Type B pancreatic cell (in vitro differentiated cells): Measurements from ENCODE around the gene ZBTB44. TPM values are rescaled to one million over a fixed set of nuclear protein-coding genes. Genes with fewer than 3 reads are reported as not detected.

Experiments
- DNase-seq: peaks from one replicate; pipeline ENCODE4 v3.0.0; 2021; ENCODE audit warnings: mixed read lengths; ENCODE audit not compliant: unreplicated experiment; ENCODE audit errors: extremely low spot score
- H3K27ac Mint-ChIP-seq: 2 replicates; pipeline ENCODE4 v1.8.0; 2021; ENCODE audit warnings: mild to moderate bottlenecking, mixed read lengths
- H3K27me3 Mint-ChIP-seq: 2 replicates; pipeline ENCODE4 v1.8.0; 2021; ENCODE audit warnings: mixed read lengths
- H3K36me3 Mint-ChIP-seq: 2 replicates; pipeline ENCODE4 v1.8.0; 2021; ENCODE audit warnings: mixed read lengths
- H3K4me1 Mint-ChIP-seq: one replicate; pipeline ENCODE4 v1.8.0; 2021; ENCODE audit warnings: mixed read lengths; ENCODE audit not compliant: unreplicated experiment
- H3K4me3 Mint-ChIP-seq: 2 replicates; pipeline ENCODE4 v1.8.0; 2021; ENCODE audit warnings: mild to moderate bottlenecking, mixed read lengths
- H3K9me3 Mint-ChIP-seq: 2 replicates; pipeline ENCODE4 v1.8.0; 2021; ENCODE audit warnings: mixed read lengths
- CTCF ChIP-seq: fragments of 200-600 bp; sonication (generic); conservative IDR thresholded peaks from 2 replicates; pipeline ENCODE4 v1.5.0; 2021; ENCODE audit warnings: antibody characterized with exemption, mild to moderate bottlenecking
- total RNA-seq: library from RNA; stranded (reverse); gene quantifications from 2 replicates; pipeline ENCODE4 v1.2.1, GENCODE V29; 2021; ENCODE audit warnings: low replicate concordance

The ZBTB44 gene
- total RNA-seq, 1 donor from 2014 or later = 37.3 TPM

- no peaks in the 10 kb centered on the region for H3K9me3 Mint-ChIP-seq
- H3K4me3 Mint-ChIP-seq = no peak overlapping the region
- TF ChIP-seq CTCF = no peak
- peaks cover 12% of the 10 kb centered on the region for H3K4me1 Mint-ChIP-seq
- no peaks in the 10 kb centered on the region for H3K36me3 Mint-ChIP-seq
- no peak overlapping the region for H3K27ac Mint-ChIP-seq
- DNase-seq = no peak
- no peaks in the 10 kb centered on the region for H3K27me3 Mint-ChIP-seq
Measured at GRCh38 chr11:130219148-130219547, 95.6 kb downstream of the ZBTB44 start.

- no peaks in the 10 kb centered on the region for H3K36me3 Mint-ChIP-seq
- no peak for TF ChIP-seq CTCF
- no peaks in the 10 kb centered on the region for H3K9me3 Mint-ChIP-seq
- no peaks in the 10 kb centered on the region for H3K27me3 Mint-ChIP-seq
- peaks cover 12% of the 10 kb centered on the region for H3K4me1 Mint-ChIP-seq
- no peak overlapping the region for H3K4me3 Mint-ChIP-seq
- H3K27ac Mint-ChIP-seq = no peak overlapping the region
- DNase-seq = no peak
Measured at GRCh38 chr11:130218501-130219070, 96.1 kb downstream of the ZBTB44 start.

- H3K4me1 Mint-ChIP-seq = peaks cover 12% of the 10 kb centered on the region
- peak overlapping the region; percentile 51 for H3K27ac Mint-ChIP-seq
- no peaks in the 10 kb centered on the region for H3K27me3 Mint-ChIP-seq
- no peak overlapping the region for H3K4me3 Mint-ChIP-seq
- no peaks in the 10 kb centered on the region for H3K9me3 Mint-ChIP-seq
- no peaks in the 10 kb centered on the region for H3K36me3 Mint-ChIP-seq
- peak; percentile 63 for DNase-seq
- no peak for TF ChIP-seq CTCF
Measured at GRCh38 chr11:130217133-130218031, 97.3 kb downstream of the ZBTB44 start.

- peak; percentile 57 for DNase-seq
- Mint-ChIP-seq H3K36me3 (no peaks in the 10 kb centered on the region), H3K4me3 (no peak overlapping the region), H3K27ac (peak overlapping the region; percentile 2), H3K4me1 (peaks cover 12% of the 10 kb centered on the region), H3K9me3 (no peaks in the 10 kb centered on the region), H3K27me3 (no peaks in the 10 kb centered on the region)
- no peak for TF ChIP-seq CTCF
Measured at GRCh38 chr11:130216591-130217132, 98.1 kb downstream of the ZBTB44 start.

- Mint-ChIP-seq H3K36me3 (no peaks in the 10 kb centered on the region), H3K9me3 (no peaks in the 10 kb centered on the region), H3K4me3 (no peak overlapping the region), H3K27me3 (no peaks in the 10 kb centered on the region), H3K4me1 (peaks cover 12% of the 10 kb centered on the region), H3K27ac (peak overlapping the region; percentile 2)
- no peak for TF ChIP-seq CTCF
- DNase-seq = no peak
Measured at GRCh38 chr11:130216221-130216550, 98.5 kb downstream of the ZBTB44 start.
